H9 (cell line): Measurements from ENCODE around the gene NAPA. TPM values are rescaled to one million over a fixed set of nuclear protein-coding genes. Genes with fewer than 3 reads are reported as not detected.
A peak's percentile ranks its signal among the peaks of the same experiment; 100 is the strongest.

Source experiments
- DNase-seq: peaks from one replicate; pipeline ENCODE4 v3.0.0-alpha.2; 2017
- H2AFZ ChIP-seq: one replicate; pipeline ENCODE4 v1.6.1; 2013; ENCODE audit warnings: mild to moderate bottlenecking, low read length, control low read depth, moderate library complexity
- H2AK5ac ChIP-seq: 2 replicates; pipeline ENCODE4 v1.6.1; 2013; ENCODE audit warnings: low read length, control low read depth, mixed read lengths; ENCODE audit not compliant: insufficient read length
- H2BK120ac ChIP-seq: one replicate; pipeline ENCODE4 v1.6.1; 2013; ENCODE audit warnings: low read depth, mild to moderate bottlenecking, low read length, control low read depth, inconsistent platforms; ENCODE audit not compliant: poor library complexity, severe bottlenecking
- H2BK12ac ChIP-seq: 2 replicates; pipeline ENCODE4 v1.6.1; 2013; ENCODE audit warnings: low read length, control low read depth, mixed read lengths, low read depth; ENCODE audit not compliant: insufficient read length
- H2BK15ac ChIP-seq: 2 replicates; pipeline ENCODE4 v1.6.1; 2013; ENCODE audit warnings: low read depth, low read length, control low read depth
- H2BK20ac ChIP-seq: one replicate; pipeline ENCODE4 v1.6.1; 2013; ENCODE audit warnings: low read depth, mild to moderate bottlenecking, low read length, control low read depth, inconsistent platforms; ENCODE audit not compliant: poor library complexity, severe bottlenecking
- H2BK5ac ChIP-seq: 2 replicates; pipeline ENCODE4 v1.6.1; 2013; ENCODE audit warnings: low read length, control low read depth, mixed read lengths; ENCODE audit not compliant: insufficient read length
- H3K14ac ChIP-seq: 2 replicates; pipeline ENCODE4 v1.6.1; 2013; ENCODE audit warnings: low read length, control low read depth; ENCODE audit not compliant: insufficient read depth
- H3K18ac ChIP-seq: 2 replicates; pipeline ENCODE4 v1.6.1; 2013; ENCODE audit warnings: low read depth, mild to moderate bottlenecking, mixed read lengths, low read length, control low read depth; ENCODE audit not compliant: insufficient read length
- H3K23ac ChIP-seq: 2 replicates; pipeline ENCODE4 v1.6.1; 2013; ENCODE audit warnings: low read length, control low read depth, mixed read lengths, low read depth; ENCODE audit not compliant: insufficient read length
- H3K23me2 ChIP-seq: 2 replicates; pipeline ENCODE4 v1.6.1; 2013; ENCODE audit warnings: low read depth, mild to moderate bottlenecking, mixed read lengths, low read length, control low read depth; ENCODE audit not compliant: insufficient read length, poor library complexity, severe bottlenecking
- H3K27ac ChIP-seq: 2 replicates; pipeline ENCODE4 v1.5.1; 2013; ENCODE audit warnings: low read length, control low read depth, mixed read lengths, low read depth; ENCODE audit not compliant: insufficient read length
- H3K27me3 ChIP-seq: 2 replicates; pipeline ENCODE4 v1.6.1; 2013; ENCODE audit warnings: low read length, control low read depth, inconsistent platforms; ENCODE audit not compliant: insufficient read depth
- H3K4ac ChIP-seq: 2 replicates; pipeline ENCODE4 v1.6.1; 2013; ENCODE audit warnings: low read depth, mild to moderate bottlenecking, control low read depth, inconsistent platforms, low read length, moderate library complexity
- H3K4me1 ChIP-seq: 2 replicates; pipeline ENCODE4 v1.6.1; 2013; ENCODE audit warnings: low read length, control low read depth, inconsistent platforms; ENCODE audit not compliant: insufficient read depth
- H3K4me2 ChIP-seq: 2 replicates; pipeline ENCODE4 v1.6.1; 2013; ENCODE audit warnings: low read length, control low read depth, mixed read lengths; ENCODE audit not compliant: insufficient read length, insufficient read depth
- H3K56ac ChIP-seq: 2 replicates; pipeline ENCODE4 v1.6.1; 2013; ENCODE audit warnings: low read depth, mild to moderate bottlenecking, mixed read lengths, low read length, control low read depth; ENCODE audit not compliant: insufficient read length
- H3K79me1 ChIP-seq: 2 replicates; pipeline ENCODE4 v1.6.1; 2013; ENCODE audit warnings: low read depth, mild to moderate bottlenecking, moderate library complexity, low read length, control low read depth, inconsistent platforms; ENCODE audit not compliant: insufficient read depth, poor library complexity, severe bottlenecking
- H3K79me2 ChIP-seq: 2 replicates; pipeline ENCODE4 v1.6.1; 2013; ENCODE audit warnings: low read length, control low read depth, inconsistent platforms; ENCODE audit not compliant: insufficient read depth
- H3K9ac ChIP-seq: 2 replicates; pipeline ENCODE4 v1.6.1; 2013; ENCODE audit warnings: low read length, control low read depth, mixed read lengths; ENCODE audit not compliant: insufficient read length; ENCODE audit errors: extremely low read depth
- H3K9me3 ChIP-seq: one replicate; pipeline ENCODE4 v1.6.1; 2013; ENCODE audit warnings: low read depth, low read length, inconsistent platforms; ENCODE audit not compliant: control insufficient read depth
- H3T11ph ChIP-seq: one replicate; pipeline ENCODE4 v1.6.1; 2013; ENCODE audit warnings: mild to moderate bottlenecking, low read length, control low read depth, inconsistent platforms
- H4K20me1 ChIP-seq: one replicate; pipeline ENCODE4 v1.6.1; 2013; ENCODE audit not compliant: control insufficient read depth, insufficient read length, insufficient read depth
- H4K5ac ChIP-seq: 2 replicates; pipeline ENCODE4 v1.6.1; 2013; ENCODE audit warnings: low read depth, mild to moderate bottlenecking, mixed read lengths, low read length, control low read depth; ENCODE audit not compliant: insufficient read length
- H4K8ac ChIP-seq: replicated peaks from 2 replicates; pipeline ENCODE4 v1.6.1; 2013; ENCODE audit warnings: low read length, control low read depth, mixed read lengths, low read depth; ENCODE audit not compliant: insufficient read length
- H4K91ac ChIP-seq: 2 replicates; pipeline ENCODE4 v1.6.1; 2013; ENCODE audit warnings: low read depth, mild to moderate bottlenecking, moderate library complexity, mixed read lengths, low read length, control low read depth; ENCODE audit not compliant: insufficient read length
- H3K27ac Mint-ChIP-seq, 3 experiments: 2 replicates in 2 of 3; 3 replicates in 1 of 3; pipeline ENCODE4 v1.8.0; 2020 to 2021; ENCODE audit warnings: mixed read lengths in 3 of 3, mild to moderate bottlenecking in 1 of 3, moderate library complexity in 1 of 3
- H3K27me3 Mint-ChIP-seq: 2 replicates; pipeline ENCODE4 v1.8.0; 2021; ENCODE audit warnings: low read depth, mild to moderate bottlenecking, moderate library complexity, mixed read lengths
- H3K36me3 Mint-ChIP-seq, 3 experiments: 2 replicates in 2 of 3; 3 replicates in 1 of 3; pipeline ENCODE4 v1.8.0; 2020 to 2021; ENCODE audit warnings: low read depth in 3 of 3, mixed read lengths in 3 of 3; ENCODE audit not compliant: insufficient read depth in 1 of 3
- H3K4me1 Mint-ChIP-seq, 2 experiments: 2 replicates each; pipeline ENCODE4 v1.8.0; 2020; ENCODE audit warnings: mixed read lengths in 2 of 2
- H3K4me3 Mint-ChIP-seq, 2 experiments: 2 replicates in 1 of 2; 3 replicates in 1 of 2; pipeline ENCODE4 v1.8.0; 2020 to 2021; ENCODE audit warnings: mild to moderate bottlenecking in 2 of 2, mixed read lengths in 2 of 2, moderate library complexity in 1 of 2
- H3K9me3 Mint-ChIP-seq, 2 experiments: 2 replicates in 1 of 2; 3 replicates in 1 of 2; pipeline ENCODE4 v1.8.0; 2020; ENCODE audit warnings: mild to moderate bottlenecking in 2 of 2, mixed read lengths in 2 of 2, moderate library complexity in 1 of 2
- CTCF ChIP-seq: fragments of 200-600 bp; sonication (generic); conservative IDR thresholded peaks from 3 replicates; pipeline ENCODE4 v1.8.0; 2021; ENCODE audit warnings: antibody characterized with exemption, mild to moderate bottlenecking
- WGBS: extraction: QIAGEN DNeasy Blood & Tissue Kit; methylation state at CpG from one replicate; pipeline ENCODE4 v1.1.7; 2013; ENCODE audit warnings: missing lambda C conversion rate, low lambda C conversion rate, mixed read lengths; ENCODE audit not compliant: insufficient read length; ENCODE audit errors: extremely low coverage; 5-methylcytosine and 5-hydroxymethylcytosine counted together
- total RNA-seq: library from RNA; stranded (reverse); gene quantifications from 2 replicates; pipeline ENCODE4 v1.2.1, GENCODE V29; 2021

Gene NAPA
- total RNA-seq, 1 experiment from 2014 or later, result 62.8 TPM

GRCh38 chr19:47507012-47507411, 7.9 kb downstream of the NAPA start:
- H4K20me1 ChIP-seq, result no peaks in the 10 kb centered on the region
- Mint-ChIP-seq H3K27me3 (no peaks in the 10 kb centered on the region), H3K27ac (peak overlapping the region; percentile 23 to 77 (median 70); a peak in 3 of 7 replicates), H3K9me3 (no peaks in the 10 kb centered on the region), H3K4me3 (no peak overlapping the region), H3K4me1 (peaks cover 6 to 8% of the 10 kb centered on the region in 2 experiments; a peak in 3 of 4 replicates), H3K36me3 (peaks cover 0 to 13% (median 13%) of the 10 kb centered on the region in 3 experiments; a peak in 5 of 7 replicates)
- H3K9me3 ChIP-seq, result no peaks in the 10 kb centered on the region
- no peak overlapping the region for H4K5ac ChIP-seq
- no peaks in the 10 kb centered on the region for H3K23me2 ChIP-seq
- H2BK20ac ChIP-seq, result no peak overlapping the region
- H3T11ph ChIP-seq, result no peak overlapping the region
- H2BK15ac ChIP-seq, result no peak overlapping the region
- no peak overlapping the region for H2AK5ac ChIP-seq
- H3K4ac ChIP-seq, result no peak overlapping the region
- no peaks in the 10 kb centered on the region for H3K27me3 ChIP-seq
- no peak overlapping the region for H4K8ac ChIP-seq
- H3K18ac ChIP-seq, result no peak overlapping the region
- no peak overlapping the region for H3K27ac ChIP-seq
- peaks cover 5% of the 10 kb centered on the region for H3K79me1 ChIP-seq
- H2BK120ac ChIP-seq, result no peak overlapping the region
- no peak overlapping the region for H4K91ac ChIP-seq
- no peak overlapping the region for H2BK12ac ChIP-seq
- DNase-seq, result no peak
- no CpG with 5 or more reads among the region's 6 CpGs for WGBS
- no peak overlapping the region for H3K4me2 ChIP-seq
- TF ChIP-seq CTCF, result no peak
- no peak overlapping the region for H2BK5ac ChIP-seq
- H3K4me1 ChIP-seq, result no peaks in the 10 kb centered on the region
- no peak overlapping the region for H3K23ac ChIP-seq
- H3K9ac ChIP-seq, result no peak overlapping the region
- no peak overlapping the region for H3K56ac ChIP-seq
- no peak overlapping the region for H3K14ac ChIP-seq
- H2AFZ ChIP-seq, result no peak overlapping the region
- no peaks in the 10 kb centered on the region; the same call in 1 of the 2 replicates for H3K79me2 ChIP-seq
